SK-N-SH treated with all-trans-retinoic acid at 6 μM for 48 hours (cell line): Measurements from ENCODE around the gene MRPS22.
A peak's percentile ranks its signal among the peaks of the same experiment; 100 is the strongest.

ENCODE experiments used
- ATAC-seq: fragments of 200-7000 bp; cut with Tn5 transposase; 3 replicates; pipeline ENCODE4 v1.9.1; 2020; ENCODE audit warnings: mild to moderate bottlenecking, moderate library complexity
- ARNTL ChIP-seq: fragments of 450-650 bp; formaldehyde crosslinking; IDR thresholded peaks from 2 replicates; pipeline ENCODE4 v1.5.0; 2020; ENCODE audit warnings: low read depth, mild to moderate bottlenecking, moderate library complexity, borderline replicate concordance
- BACH2 ChIP-seq: fragments of 250-450 bp; sonication (Bioruptor Pico); IDR thresholded peaks from 2 replicates; pipeline ENCODE4 v1.9.0; 2021; ENCODE audit warnings: mild to moderate bottlenecking, borderline replicate concordance
- CREB5 ChIP-seq: fragments of 250-450 bp; sonication (Bioruptor Pico); IDR thresholded peaks from 2 replicates; pipeline ENCODE4 v1.5.1; 2020; ENCODE audit warnings: low read depth, mild to moderate bottlenecking, moderate library complexity
- CSRNP3 ChIP-seq: fragments of 250-450 bp; sonication (Bioruptor Pico); IDR thresholded peaks from 2 replicates; pipeline ENCODE4 v1.5.1; 2021; ENCODE audit warnings: mild to moderate bottlenecking, moderate library complexity
- ESRRG ChIP-seq: fragments of 250-450 bp; sonication (Bioruptor Pico); IDR thresholded peaks from 2 replicates; pipeline ENCODE4 v1.6.1; 2021; ENCODE audit warnings: mild to moderate bottlenecking
- GLIS3 ChIP-seq: fragments of 250-450 bp; sonication (Bioruptor Pico); IDR thresholded peaks from 2 replicates; pipeline ENCODE4 v1.5.0; 2020; ENCODE audit warnings: mild to moderate bottlenecking, moderate library complexity
- ISL1 ChIP-seq: fragments of 250-450 bp; sonication (Bioruptor Pico); IDR thresholded peaks from 2 replicates; pipeline ENCODE4 v2.1.2; 2022; ENCODE audit warnings: mild to moderate bottlenecking, moderate library complexity
- OSR1 ChIP-seq: fragments of 250-450 bp; sonication (Bioruptor Pico); IDR thresholded peaks from 2 replicates; pipeline ENCODE4 v1.8.0; 2022; ENCODE audit warnings: moderate library complexity, mild to moderate bottlenecking, inconsistent platforms
- PATZ1 ChIP-seq: fragments of 250-450 bp; sonication (Bioruptor Pico); IDR thresholded peaks from 2 replicates; pipeline ENCODE4 v1.8.0; 2020; ENCODE audit warnings: mild to moderate bottlenecking, moderate library complexity, borderline replicate concordance
- POU6F1 ChIP-seq: fragments of 250-450 bp; sonication (Bioruptor Pico); IDR thresholded peaks from 2 replicates; pipeline ENCODE4 v1.8.0; 2021; ENCODE audit warnings: low read depth, mild to moderate bottlenecking, moderate library complexity, borderline replicate concordance
- PPARA ChIP-seq: fragments of 250-450 bp; sonication (Bioruptor Pico); IDR thresholded peaks from 2 replicates; pipeline ENCODE4 v1.5.0; 2020; ENCODE audit warnings: mild to moderate bottlenecking, borderline replicate concordance
- RARB ChIP-seq: fragments of 250-450 bp; sonication (Bioruptor Pico); IDR thresholded peaks from 2 replicates; pipeline ENCODE4 v1.8.0; 2021; ENCODE audit warnings: mild to moderate bottlenecking, moderate library complexity
- SNAI2 ChIP-seq: fragments of 250-450 bp; sonication (Bioruptor Pico); IDR thresholded peaks from 2 replicates; pipeline ENCODE4 v1.5.0; 2020; ENCODE audit warnings: mild to moderate bottlenecking, moderate library complexity
- TCF4 ChIP-seq: fragments of 250-450 bp; sonication (Bioruptor Pico); IDR thresholded peaks from 2 replicates; pipeline ENCODE4 v1.8.0; 2021; ENCODE audit warnings: mild to moderate bottlenecking, moderate library complexity, borderline replicate concordance
- ZFP3 ChIP-seq: fragments of 250-450 bp; sonication (Bioruptor Pico); IDR thresholded peaks from 2 replicates; pipeline ENCODE4 v1.5.0; 2020; ENCODE audit warnings: mild to moderate bottlenecking, moderate library complexity
- ZNF565 ChIP-seq: fragments of 450-650 bp; formaldehyde crosslinking; conservative IDR thresholded peaks from 2 replicates; pipeline ENCODE4 v1.5.0; 2020; ENCODE audit warnings: low read depth, mild to moderate bottlenecking, moderate library complexity
- ZNF70 ChIP-seq: fragments of 450-650 bp; formaldehyde crosslinking; IDR thresholded peaks from 2 replicates; pipeline ENCODE4 v1.5.0; 2020; ENCODE audit warnings: mild to moderate bottlenecking, moderate library complexity
- ZNF8 ChIP-seq: fragments of 450-650 bp; formaldehyde crosslinking; IDR thresholded peaks from 2 replicates; pipeline ENCODE4 v1.5.0; 2020; ENCODE audit warnings: mild to moderate bottlenecking, moderate library complexity

Gene MRPS22

GRCh38 chr3:139317215-139317614 lies 26.6 kb upstream of the MRPS22 start:
- ATAC-seq, result no peak; the same call in 2 of the 3 replicates
- no peak for TF ChIP-seq CREB5 (CRISPR knock-in tag)
- no peak for TF ChIP-seq POU6F1
- TF ChIP-seq ESRRG, result no peak
- TF ChIP-seq ARNTL (CRISPR knock-in tag), result no peak
- TF ChIP-seq PPARA, result no peak
- TF ChIP-seq CSRNP3 (CRISPR knock-in tag), result no peak
- TF ChIP-seq, all 23 proteins: peak for 0

GRCh38 chr3:139317660-139318430 lies 26.0 kb upstream of the MRPS22 start:
- ATAC-seq, result peak; percentile 13
- TF ChIP-seq PPARA (no peak), ZFP3 (CRISPR knock-in tag) (no peak), CREB5 (CRISPR knock-in tag) (no peak), GLIS3 (CRISPR knock-in tag) (no peak), POU6F1 (no peak), BACH2 (CRISPR knock-in tag) (no peak), PATZ1 (CRISPR knock-in tag) (no peak), ISL1 (no peak), SNAI2 (CRISPR knock-in tag) (no peak), CSRNP3 (CRISPR knock-in tag) (no peak), ESRRG (no peak), RARB (CRISPR knock-in tag) (no peak)

- no peak; the same call in 2 of the 3 replicates for ATAC-seq
- TF ChIP-seq ZNF565 (no peak), BACH2 (CRISPR knock-in tag) (no peak), POU6F1 (no peak), ZNF70 (CRISPR knock-in tag) (no peak), ZNF8 (CRISPR knock-in tag) (no peak), ESRRG (no peak), TCF4 (CRISPR knock-in tag) (no peak), OSR1 (no peak), ZFP3 (CRISPR knock-in tag) (no peak)
- TF ChIP-seq, all 23 proteins: peak for 0
Measured at GRCh38 chr3:139318431-139318816, 25.4 kb upstream of the MRPS22 start.
